K562 (cell line): ENCODE data around the gene LNPEP. TPM values are rescaled to one million over a fixed set of nuclear protein-coding genes. Genes with fewer than 3 reads are reported as not detected.

Source experiments
- CTCFL ChIP-seq: IDR thresholded peaks from 2 replicates; pipeline ENCODE4 v1.6.1; 2011; ENCODE audit warnings: borderline replicate concordance, low read depth, mild to moderate bottlenecking, moderate library complexity, low read length; ENCODE audit not compliant: insufficient read depth, poor library complexity, severe bottlenecking
- HIVEP1 ChIP-seq: fragments of 250-450 bp; sonication (Bioruptor Pico); IDR thresholded peaks from 2 replicates; pipeline ENCODE4 v1.4.0; 2020; ENCODE audit warnings: mild to moderate bottlenecking
- KLF10 ChIP-seq: fragments of 250-450 bp; sonication (Bioruptor Pico); IDR thresholded peaks from 2 replicates; pipeline ENCODE4 v1.6.1; 2021; ENCODE audit warnings: matching md5 sums
- MTA2 ChIP-seq: fragments of 450-650 bp; IDR thresholded peaks from 2 replicates; pipeline ENCODE4 v1.6.1; 2016; ENCODE audit warnings: low read depth
- RBM17 ChIP-seq: fragments of 200-400 bp; formaldehyde crosslinking; IDR thresholded peaks from 2 replicates; pipeline ENCODE4 v1.6.1; 2017; ENCODE audit warnings: low read depth, mild to moderate bottlenecking, low read length, borderline replicate concordance
- RBM22 ChIP-seq: fragments of 200-400 bp; formaldehyde crosslinking; IDR thresholded peaks from 2 replicates; pipeline ENCODE4 v1.6.1; 2018; ENCODE audit warnings: low read length, low read depth; ENCODE audit not compliant: poor library complexity, severe bottlenecking
- RFX7 ChIP-seq: fragments of 250-450 bp; sonication (Bioruptor Pico); IDR thresholded peaks from 2 replicates; pipeline ENCODE4 v1.5.1; 2021; ENCODE audit warnings: mild to moderate bottlenecking
- SFPQ ChIP-seq: fragments of 200-400 bp; formaldehyde crosslinking; IDR thresholded peaks from 2 replicates; pipeline ENCODE4 v1.6.1; 2017; ENCODE audit warnings: mild to moderate bottlenecking, low read depth, low read length, moderate library complexity
- XRCC3 ChIP-seq: fragments of 450-650 bp; IDR thresholded peaks from 2 replicates; pipeline ENCODE4 v1.6.1; 2017; ENCODE audit warnings: mild to moderate bottlenecking, moderate library complexity
- ZBED1 ChIP-seq: IDR thresholded peaks from 2 replicates; pipeline ENCODE4 v1.6.1; 2014
- ZNF212 ChIP-seq: fragments of 450-650 bp; formaldehyde crosslinking; IDR thresholded peaks from 2 replicates; pipeline ENCODE4 v1.4.0; 2020; ENCODE audit warnings: mild to moderate bottlenecking
- ZNF224 ChIP-seq: sonication (generic); formaldehyde crosslinking; IDR thresholded peaks from 2 replicates; pipeline ENCODE4 v1.8.0; 2022; ENCODE audit warnings: mild to moderate bottlenecking, missing genetic modification reagents
- ZNF280B ChIP-seq: fragments of 250-450 bp; sonication (Bioruptor Pico); IDR thresholded peaks from 2 replicates; pipeline ENCODE4 v1.5.1; 2021; ENCODE audit warnings: mild to moderate bottlenecking
- ZNF584 ChIP-seq: fragments of 200-800 bp; sonication (Bioruptor generic); IDR thresholded peaks from 2 replicates; pipeline ENCODE4 v1.6.1; 2016; ENCODE audit warnings: low read depth, mild to moderate bottlenecking, missing genetic modification characterization, missing compliant biosample characterization
- polyA plus RNA-seq, 8 experiments: library from polyadenylated mRNA; depleted of rRNA in 4 of 8; stranded (reverse) in 5 of 8; unstranded in 3 of 8; fragments of >200 nt; fragmentation: Nextera tagmentation in 2 of 8; fragmentation: Illumina TruSeq in 1 of 8; extraction: Ambion mirVana in 2 of 8; extraction: Trizol in 1 of 8; gene quantifications; 2 replicates each; pipeline versions ENCODE4 v1.2.1 to v1.2.3, GENCODE V29; 2011 to 2014; ENCODE audit warnings: inconsistent platforms in 1 of 8, missing spikeins in 1 of 8
- total RNA-seq, 7 experiments: library from RNA; depleted of rRNA in 6 of 7; stranded (reverse); fragments of >200 nt in 6 of 7; fragmentation: Illumina TruSeq in 2 of 7; extraction: Trizol in 2 of 7; gene quantifications; 2 replicates each; pipeline versions ENCODE4 v1.2.1 to v1.2.3, GENCODE V29; 2011 to 2021; ENCODE audit warnings: low replicate concordance in 1 of 7
- TF ChIP-seq, protein P1 (sequence below): fragments of 450-650 bp; IDR thresholded peaks from 2 replicates; pipeline ENCODE4 v1.6.1; 2016; ENCODE audit warnings: missing biosample characterization, missing genetic modification characterization
- TF ChIP-seq, protein P2 (sequence below): sonication (generic); formaldehyde crosslinking; IDR thresholded peaks from 2 replicates; pipeline ENCODE4 v1.8.0; 2022; ENCODE audit warnings: mild to moderate bottlenecking, missing genetic modification reagents
- TF ChIP-seq, protein P3 (sequence below), 2 experiments: fragments of 150-350 bp in 1 of 2; IDR thresholded peaks; 2 replicates each; pipeline ENCODE4 v1.6.1; 2012 to 2016; ENCODE audit warnings: low read depth in 2 of 2, low read length in 2 of 2, mild to moderate bottlenecking in 1 of 2, moderate library complexity in 1 of 2

LNPEP gene
- total and polyA plus RNA-seq, 9 of the 15 experiments (the other 6 are each of a cell fraction or from before 2014, with no cell fraction given): 2.6 to 27.9 (median 11.2) TPM

- no peak for TF ChIP-seq ZNF280B
- TF ChIP-seq RFX7 (CRISPR knock-in tag): no peak
- TF ChIP-seq KLF10: no peak
- TF ChIP-seq CTCFL: no peak
- TF ChIP-seq, protein P1, sequence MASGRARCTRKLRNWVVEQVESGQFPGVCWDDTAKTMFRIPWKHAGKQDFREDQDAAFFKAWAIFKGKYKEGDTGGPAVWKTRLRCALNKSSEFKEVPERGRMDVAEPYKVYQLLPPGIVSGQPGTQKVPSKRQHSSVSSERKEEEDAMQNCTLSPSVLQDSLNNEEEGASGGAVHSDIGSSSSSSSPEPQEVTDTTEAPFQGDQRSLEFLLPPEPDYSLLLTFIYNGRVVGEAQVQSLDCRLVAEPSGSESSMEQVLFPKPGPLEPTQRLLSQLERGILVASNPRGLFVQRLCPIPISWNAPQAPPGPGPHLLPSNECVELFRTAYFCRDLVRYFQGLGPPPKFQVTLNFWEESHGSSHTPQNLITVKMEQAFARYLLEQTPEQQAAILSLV (tag): no peak
- TF ChIP-seq HIVEP1 (CRISPR knock-in tag): no peak
- TF ChIP-seq ZNF212 (CRISPR knock-in tag): no peak
- no peak for TF ChIP-seq RBM22
- TF ChIP-seq ZNF584 (CRISPR knock-in tag): no peak
- peak; percentile 47; the same call in 1 of the 2 replicates for TF ChIP-seq MTA2
- no peak for TF ChIP-seq ZNF224 (CRISPR knock-in tag)
- no peak for TF ChIP-seq XRCC3
- TF ChIP-seq, protein P2, sequence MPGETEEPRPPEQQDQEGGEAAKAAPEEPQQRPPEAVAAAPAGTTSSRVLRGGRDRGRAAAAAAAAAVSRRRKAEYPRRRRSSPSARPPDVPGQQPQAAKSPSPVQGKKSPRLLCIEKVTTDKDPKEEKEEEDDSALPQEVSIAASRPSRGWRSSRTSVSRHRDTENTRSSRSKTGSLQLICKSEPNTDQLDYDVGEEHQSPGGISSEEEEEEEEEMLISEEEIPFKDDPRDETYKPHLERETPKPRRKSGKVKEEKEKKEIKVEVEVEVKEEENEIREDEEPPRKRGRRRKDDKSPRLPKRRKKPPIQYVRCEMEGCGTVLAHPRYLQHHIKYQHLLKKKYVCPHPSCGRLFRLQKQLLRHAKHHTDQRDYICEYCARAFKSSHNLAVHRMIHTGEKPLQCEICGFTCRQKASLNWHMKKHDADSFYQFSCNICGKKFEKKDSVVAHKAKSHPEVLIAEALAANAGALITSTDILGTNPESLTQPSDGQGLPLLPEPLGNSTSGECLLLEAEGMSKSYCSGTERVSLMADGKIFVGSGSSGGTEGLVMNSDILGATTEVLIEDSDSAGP (CRISPR knock-in tag): no peak
- no peak for TF ChIP-seq SFPQ
- TF ChIP-seq, protein P3, sequence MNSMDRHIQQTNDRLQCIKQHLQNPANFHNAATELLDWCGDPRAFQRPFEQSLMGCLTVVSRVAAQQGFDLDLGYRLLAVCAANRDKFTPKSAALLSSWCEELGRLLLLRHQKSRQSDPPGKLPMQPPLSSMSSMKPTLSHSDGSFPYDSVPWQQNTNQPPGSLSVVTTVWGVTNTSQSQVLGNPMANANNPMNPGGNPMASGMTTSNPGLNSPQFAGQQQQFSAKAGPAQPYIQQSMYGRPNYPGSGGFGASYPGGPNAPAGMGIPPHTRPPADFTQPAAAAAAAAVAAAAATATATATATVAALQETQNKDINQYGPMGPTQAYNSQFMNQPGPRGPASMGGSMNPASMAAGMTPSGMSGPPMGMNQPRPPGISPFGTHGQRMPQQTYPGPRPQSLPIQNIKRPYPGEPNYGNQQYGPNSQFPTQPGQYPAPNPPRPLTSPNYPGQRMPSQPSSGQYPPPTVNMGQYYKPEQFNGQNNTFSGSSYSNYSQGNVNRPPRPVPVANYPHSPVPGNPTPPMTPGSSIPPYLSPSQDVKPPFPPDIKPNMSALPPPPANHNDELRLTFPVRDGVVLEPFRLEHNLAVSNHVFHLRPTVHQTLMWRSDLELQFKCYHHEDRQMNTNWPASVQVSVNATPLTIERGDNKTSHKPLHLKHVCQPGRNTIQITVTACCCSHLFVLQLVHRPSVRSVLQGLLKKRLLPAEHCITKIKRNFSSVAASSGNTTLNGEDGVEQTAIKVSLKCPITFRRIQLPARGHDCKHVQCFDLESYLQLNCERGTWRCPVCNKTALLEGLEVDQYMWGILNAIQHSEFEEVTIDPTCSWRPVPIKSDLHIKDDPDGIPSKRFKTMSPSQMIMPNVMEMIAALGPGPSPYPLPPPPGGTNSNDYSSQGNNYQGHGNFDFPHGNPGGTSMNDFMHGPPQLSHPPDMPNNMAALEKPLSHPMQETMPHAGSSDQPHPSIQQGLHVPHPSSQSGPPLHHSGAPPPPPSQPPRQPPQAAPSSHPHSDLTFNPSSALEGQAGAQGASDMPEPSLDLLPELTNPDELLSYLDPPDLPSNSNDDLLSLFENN (IDR thresholded peaks at IDR 0.05; ENCODE audit: low read depth in 2 of 2, low read length in 2 of 2): no peak
- TF ChIP-seq ZBED1: no peak
- no peak for TF ChIP-seq RBM17
Observed at GRCh38 chr5:96930058-96930457, 5.8 kb upstream of the LNPEP start (continued).
